A549 (cell line): ENCODE data around the gene TASP1. TPM values are rescaled to one million over a fixed set of nuclear protein-coding genes. Genes with fewer than 3 reads are reported as not detected.

Experiments used
- ATAC-seq, 2 experiments: fragments of 200-7000 bp in 1 of 2; fragments of >200 bp in 1 of 2; cut with Nextera tagmentation in 1 of 2; cut with Tn5 transposase in 1 of 2; 3 replicates each; pipeline versions ENCODE4 v1.8.0 to v1.9.1; 2018 to 2020; ENCODE audit warnings: mild to moderate bottlenecking in 1 of 2, moderate library complexity in 1 of 2
- CTCF ChIA-PET: fragments of 300-600 bp; sonication (Branson Sonifier 250); formaldehyde crosslinking; extraction: SDS; loops from one replicate; lab custom pipeline; 2021; ENCODE audit warnings: antibody characterized with exemption, inconsistent platforms; lab: Yijun Ruan, JAX
- POLR2A ChIA-PET: fragments of 350-600 bp; formaldehyde crosslinking; extraction: SDS; loops from one replicate; lab custom pipeline; 2021; ENCODE audit warnings: antibody characterized with exemption, inconsistent platforms; lab: Yijun Ruan, JAX
- DNase-seq, 2 experiments: peaks; one replicate each; pipeline versions ENCODE4 v3.0.0 to v3.0.0-alpha.2; 2011 to 2016; ENCODE audit warnings: low read depth in 1 of 2, low spot score in 1 of 2
- FAIRE-seq: peaks from 2 replicates; lab custom pipeline; 2011; peaks lifted over from hg19 to GRCh38; lab: Jason Lieb, UNC
- H3K27ac ChIP-seq, 2 experiments: fragments of >200 bp; sonication (Bioruptor Twin); formaldehyde crosslinking; 3 replicates each; pipeline ENCODE4 v1.5.1; 2016 to 2017
- H3K4me1 ChIP-seq: fragments of >200 bp; sonication (Bioruptor Twin); formaldehyde crosslinking; 3 replicates; pipeline ENCODE4 v1.6.1; 2016
- H3K4me2 ChIP-seq: fragments of >200 bp; sonication (Bioruptor Twin); formaldehyde crosslinking; 3 replicates; pipeline ENCODE4 v1.6.1; 2016
- H3K4me3 ChIP-seq: fragments of >200 bp; sonication (Bioruptor Twin); formaldehyde crosslinking; 3 replicates; pipeline ENCODE4 v1.5.1; 2016
- H3K9me3 ChIP-seq: fragments of >200 bp; sonication (Bioruptor Twin); formaldehyde crosslinking; 3 replicates; pipeline ENCODE4 v1.6.1; 2016
- ATOH8 ChIP-seq: fragments of 250-450 bp; sonication (Bioruptor Pico); IDR thresholded peaks from 2 replicates; pipeline ENCODE4 v1.5.0; 2020; ENCODE audit warnings: low read depth, mild to moderate bottlenecking, moderate library complexity
- BHLHE40 ChIP-seq: IDR thresholded peaks from 2 replicates; pipeline ENCODE4 v1.6.1; 2012; ENCODE audit warnings: low read depth, low read length, inconsistent platforms
- CBX8 ChIP-seq: fragments of 200-600 bp; sonication (generic); IDR thresholded peaks from 2 replicates; pipeline ENCODE4 v1.6.1; 2016
- CEBPB ChIP-seq, 2 experiments: fragments of >200 bp in 1 of 2; sonication (Bioruptor Twin) in 1 of 2; formaldehyde crosslinking in 1 of 2; IDR thresholded peaks; 2 replicates each; pipeline ENCODE4 v1.6.1; 2012 to 2016
- CHD2 ChIP-seq: fragments of 150-350 bp; IDR thresholded peaks from 2 replicates; pipeline ENCODE4 v1.6.1; 2014; ENCODE audit warnings: low read length; ENCODE audit not compliant: partially characterized antibody
- CTCF ChIP-seq: fragments of >200 bp; sonication (Bioruptor Twin); formaldehyde crosslinking; IDR thresholded peaks from 3 replicates; pipeline ENCODE4 v1.5.1; 2016
- E2F6 ChIP-seq: IDR thresholded peaks from 2 replicates; pipeline ENCODE4 v1.6.1; 2012; ENCODE audit warnings: low read depth, borderline replicate concordance
- EHF ChIP-seq: fragments of 250-450 bp; sonication (Bioruptor Pico); IDR thresholded peaks from 2 replicates; pipeline ENCODE4 v1.5.0; 2020; ENCODE audit warnings: mild to moderate bottlenecking
- EHMT2 ChIP-seq: fragments of 200-600 bp; sonication (generic); IDR thresholded peaks from 2 replicates; pipeline ENCODE4 v1.6.1; 2016; ENCODE audit warnings: antibody characterized with exemption, low read depth, mild to moderate bottlenecking, moderate library complexity
- ELK1 ChIP-seq: fragments of 150-350 bp; IDR thresholded peaks from 2 replicates; pipeline ENCODE4 v1.6.1; 2014; ENCODE audit warnings: low read depth, mild to moderate bottlenecking, low read length
- EP300 ChIP-seq, 2 experiments: fragments of >200 bp; sonication (Bioruptor Twin); formaldehyde crosslinking; IDR thresholded peaks; 2 replicates in 1 of 2; 3 replicates in 1 of 2; pipeline ENCODE4 v1.6.1; 2016 to 2017
- FOXS1 ChIP-seq: fragments of 250-450 bp; sonication (Bioruptor Pico); IDR thresholded peaks from 2 replicates; pipeline ENCODE4 v1.5.0; 2020; ENCODE audit warnings: mild to moderate bottlenecking, moderate library complexity
- GATA3 ChIP-seq: IDR thresholded peaks from 2 replicates; pipeline ENCODE4 v1.6.1; 2012; ENCODE audit warnings: borderline replicate concordance
- HDAC2 ChIP-seq: fragments of 200-600 bp; sonication (generic); IDR thresholded peaks from 2 replicates; pipeline ENCODE4 v1.6.1; 2016
- HEYL ChIP-seq: fragments of 250-450 bp; sonication (Bioruptor Pico); IDR thresholded peaks from 2 replicates; pipeline ENCODE4 v1.8.0; 2021; ENCODE audit warnings: mild to moderate bottlenecking, moderate library complexity
- HMGXB4 ChIP-seq: fragments of 250-450 bp; sonication (Bioruptor Pico); IDR thresholded peaks from 2 replicates; pipeline ENCODE4 v1.5.0; 2021; ENCODE audit warnings: mild to moderate bottlenecking, moderate library complexity, borderline replicate concordance
- JUN ChIP-seq, 2 experiments: fragments of >200 bp; sonication (Bioruptor Twin); formaldehyde crosslinking; IDR thresholded peaks; 2 replicates in 1 of 2; 3 replicates in 1 of 2; pipeline ENCODE4 v1.6.1; 2016 to 2017
- KDM1A ChIP-seq: fragments of 200-600 bp; sonication (generic); IDR thresholded peaks from 2 replicates; pipeline ENCODE4 v1.6.1; 2016; ENCODE audit warnings: low read depth, mild to moderate bottlenecking
- KDM5A ChIP-seq: fragments of 200-600 bp; sonication (generic); IDR thresholded peaks from 2 replicates; pipeline ENCODE4 v1.6.1; 2016; ENCODE audit warnings: antibody characterized with exemption, mild to moderate bottlenecking
- MAFK ChIP-seq: fragments of 450-650 bp; IDR thresholded peaks from 2 replicates; pipeline ENCODE4 v1.6.1; 2014; ENCODE audit not compliant: partially characterized antibody
- MAX ChIP-seq: IDR thresholded peaks from 2 replicates; pipeline ENCODE4 v1.6.1; 2012
- MAZ ChIP-seq: fragments of 150-350 bp; IDR thresholded peaks from 2 replicates; pipeline ENCODE4 v1.6.1; 2014; ENCODE audit warnings: antibody characterized with exemption, low read depth, low read length, borderline replicate concordance
- NFE2L2 ChIP-seq: fragments of 150-350 bp; conservative IDR thresholded peaks from 2 replicates; pipeline ENCODE4 v1.6.1; 2014; ENCODE audit warnings: low read length
- POLR2A ChIP-seq: IDR thresholded peaks from 2 replicates; pipeline ENCODE4 v1.6.1; 2012; ENCODE audit warnings: mild to moderate bottlenecking, low read length
- RAD21 ChIP-seq, 2 experiments: fragments of >200 bp in 1 of 2; sonication (Bioruptor Twin) in 1 of 2; formaldehyde crosslinking in 1 of 2; IDR thresholded peaks in 1 of 2; conservative IDR thresholded peaks in 1 of 2; 2 replicates in 1 of 2; 3 replicates in 1 of 2; pipeline ENCODE4 v1.6.1; 2012 to 2018; ENCODE audit warnings: inconsistent platforms in 1 of 2
- RARB ChIP-seq: fragments of 250-450 bp; sonication (Bioruptor Pico); IDR thresholded peaks from 2 replicates; pipeline ENCODE4 v1.8.0; 2021; ENCODE audit warnings: mild to moderate bottlenecking, moderate library complexity
- RFX5 ChIP-seq: fragments of 450-650 bp; IDR thresholded peaks from 2 replicates; pipeline ENCODE4 v1.7.1; 2014; ENCODE audit warnings: antibody characterized with exemption, mild to moderate bottlenecking, moderate library complexity
- RNF2 ChIP-seq: fragments of 200-600 bp; sonication (generic); IDR thresholded peaks from 2 replicates; pipeline ENCODE4 v1.6.1; 2016; ENCODE audit warnings: low read depth, mild to moderate bottlenecking, antibody characterized with exemption, moderate library complexity, borderline replicate concordance
- SREBF2 ChIP-seq: fragments of 450-650 bp; IDR thresholded peaks from 2 replicates; pipeline ENCODE4 v1.6.1; 2014; ENCODE audit warnings: mild to moderate bottlenecking, moderate library complexity
- ZC3H11A ChIP-seq: fragments of 450-650 bp; IDR thresholded peaks from 2 replicates; pipeline ENCODE4 v1.6.1; 2014; ENCODE audit warnings: antibody characterized with exemption, mild to moderate bottlenecking
- ZFP36 ChIP-seq: fragments of 450-650 bp; IDR thresholded peaks from 2 replicates; pipeline ENCODE4 v1.6.1; 2014; ENCODE audit warnings: borderline replicate concordance; ENCODE audit not compliant: partially characterized antibody
- WGBS: methylation state at CpG from one replicate; pipeline ENCODE4 v1.1.6; 2017; ENCODE audit errors: missing lambda C conversion rate; 5-methylcytosine and 5-hydroxymethylcytosine counted together
- polyA plus RNA-seq, 4 experiments: library from polyadenylated mRNA; depleted of rRNA in 3 of 4; stranded (reverse); fragments of >200 nt; fragmentation: RNase III in 1 of 4; extraction: RNeasy Plus Mini Kit Qiagen cat#74134 plus additional on column Dnase treatment in 1 of 4; gene quantifications; 2 replicates in 3 of 4; 3 replicates in 1 of 4; pipeline ENCODE4 v1.2.3, GENCODE V29; 2011 to 2017

Gene TASP1
- polyA plus RNA-seq, 2 of the 4 experiments (the other 2 are of a cell fraction): 9.5 to 18.2 TPM

- TF ChIP-seq EHMT2 (no peak), E2F6 (no peak), HEYL (no peak), MAFK (no peak), SREBF2 (no peak)
- TF ChIP-seq, all 56 proteins: peak for 0
Measured at GRCh38 chr20:13468166-13468565, 170.6 kb downstream of the TASP1 start (continued).

- Histone ChIP-seq H3K4me2 (no peak overlapping the region), H3K4me3 (no peak overlapping the region), H3K4me1 (0 out of 3 replicates have a peak, but pooled peaks cover 3% of the 10 kb centered on the region), H3K9me3 (peaks cover 6% of the 10 kb centered on the region; the same call in 1 of the 3 replicates), H3K27ac (no peak overlapping the region)
- POLR2A ChIA-PET: no interaction called here
- TF ChIP-seq MAX (no peak), ZFP36 (no peak), NFE2L2 (no peak), EHMT2 (no peak), RNF2 (no peak), SREBF2 (no peak), HDAC2 (no peak), HEYL (no peak), CHD2 (no peak), ATOH8 (CRISPR knock-in tag) (no peak), CEBPB (IDR thresholded peaks at IDR 0.05) (no peak), KDM5A (no peak), CTCF (no peak), FOXS1 (CRISPR knock-in tag) (no peak), KDM1A (no peak), JUN (IDR thresholded peaks at IDR 0.05) (no peak), EP300 (IDR thresholded peaks at IDR 0.05) (no peak), RFX5 (no peak), CBX8 (no peak)
- ATAC-seq: no peak
- 86% methylated on average over 3 of the region's 3 CpGs for WGBS
- CTCF ChIA-PET: no interaction called here
- no peak for FAIRE-seq
- no peak for DNase-seq
Measured at GRCh38 chr20:13464702-13465101, 174.0 kb downstream of the TASP1 start.

- Histone ChIP-seq H3K27ac (no peak overlapping the region), H3K4me2 (no peak overlapping the region), H3K4me3 (no peak overlapping the region), H3K9me3 (no peaks in the 10 kb centered on the region), H3K4me1 (0 out of 3 replicates have a peak, but pooled peaks cover 3% of the 10 kb centered on the region)
- CTCF ChIA-PET: interaction anchor here (0.7 to 5.1 kb wide), 4 partner anchors 11 to 492 kb away, joined by 3 to 40 read pairs (median 4); no protein-coding TSS in a partner anchor
- FAIRE-seq (no peak), ATAC-seq (no peak), DNase-seq (no peak)
- POLR2A ChIA-PET: no interaction called here
- WGBS: 87% methylated on average over 2 of the region's 2 CpGs
- TF ChIP-seq ZC3H11A (no peak), CEBPB (IDR thresholded peaks at IDR 0.05) (no peak), RARB (CRISPR knock-in tag) (no peak), GATA3 (no peak), RAD21 (conservative IDR thresholded peaks at IDR 0.05 in 1 of 2, IDR thresholded peaks at IDR 0.05 in 1 of 2) (no peak), BHLHE40 (no peak), CHD2 (no peak), HMGXB4 (CRISPR knock-in tag) (no peak), MAZ (no peak), EHF (CRISPR knock-in tag) (no peak), MAX (no peak), ELK1 (no peak), POLR2A (no peak), NFE2L2 (no peak)
Measured at GRCh38 chr20:13461849-13462458, 176.8 kb downstream of the TASP1 start.
